GM21576 (cell line): ENCODE data around the gene MAP7D3.

Experiments
- ATAC-seq: cut with Tn5 transposase; IDR thresholded peaks from one replicate; pipeline ENCODE4 v1.9.1; 2021; ENCODE audit warnings: mild to moderate bottlenecking, moderate library complexity; ENCODE audit not compliant: unreplicated experiment

The MAP7D3 gene

GRCh38 chrX:136206916-136207315 is 44.3 kb downstream of the MAP7D3 start:
- ATAC-seq = no peak

DNA sequence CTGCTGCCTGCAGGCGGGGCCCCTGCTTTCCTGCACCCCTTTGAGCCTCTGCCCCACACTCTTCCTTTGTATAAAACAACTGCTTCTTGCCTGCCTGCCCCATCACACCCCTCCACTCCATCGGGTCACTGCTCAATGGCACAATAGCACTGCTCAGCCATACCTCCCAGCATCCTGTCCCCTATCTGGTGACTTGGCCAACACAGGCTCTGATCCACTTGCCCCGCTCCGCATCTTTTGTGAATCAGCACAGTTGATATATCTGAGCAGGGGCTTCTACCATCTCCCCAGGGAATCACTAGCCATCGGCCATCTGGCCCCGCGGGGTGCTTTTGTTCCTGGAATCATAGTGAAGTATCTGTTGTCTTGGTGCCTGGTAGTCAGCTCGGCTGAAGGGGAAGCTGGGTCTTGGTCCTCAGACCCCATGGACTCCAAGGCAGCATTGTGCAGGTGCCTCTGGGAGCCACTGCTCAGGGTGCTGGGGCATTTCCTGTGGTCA is 45.3 kb downstream of the MAP7D3 start:
- no peak for ATAC-seq

DNA sequence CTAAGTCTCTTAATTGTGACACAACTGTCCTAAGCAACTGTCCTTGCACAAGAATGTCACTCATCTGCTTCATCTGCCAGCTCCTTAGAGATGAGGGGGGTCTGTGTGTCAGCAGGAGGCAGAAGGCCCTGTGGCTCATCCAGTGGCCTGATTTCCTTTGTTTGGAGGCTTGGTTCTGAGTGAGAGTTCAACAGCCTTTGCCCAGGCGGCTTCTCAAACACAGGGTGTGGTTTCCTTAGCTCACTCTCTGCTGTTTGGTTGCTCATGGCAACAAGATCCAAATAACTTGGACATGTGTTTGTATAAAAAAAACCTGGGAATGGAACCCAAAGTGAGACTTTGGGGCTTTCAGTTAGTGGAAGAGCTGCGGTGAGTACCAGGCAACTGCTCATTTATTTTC is 46.6 kb downstream of the MAP7D3 start:
- no peak for ATAC-seq

GRCh38 chrX:136203951-136204350 is 47.2 kb downstream of the MAP7D3 start:
- no peak for ATAC-seq

DNA sequence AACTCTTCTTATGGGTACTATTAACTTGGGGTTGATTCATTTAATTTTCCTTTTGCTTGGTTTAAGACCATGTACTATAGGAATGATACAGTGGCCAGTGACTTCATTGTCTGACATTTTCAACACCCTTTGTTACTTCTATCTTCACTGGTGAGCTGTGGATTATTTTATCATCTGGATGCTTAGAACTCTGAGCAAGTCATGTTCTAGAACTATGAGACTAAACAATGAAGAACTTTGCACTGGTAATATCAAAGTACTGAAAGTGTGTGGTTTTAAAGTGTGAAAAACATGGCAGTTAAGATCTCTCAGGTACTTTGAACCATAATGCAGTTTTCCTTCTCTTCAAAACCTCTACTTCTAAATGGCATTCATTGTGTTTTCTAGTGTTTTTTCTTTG is 47.8 kb downstream of the MAP7D3 start:
- no peak for ATAC-seq

DNA sequence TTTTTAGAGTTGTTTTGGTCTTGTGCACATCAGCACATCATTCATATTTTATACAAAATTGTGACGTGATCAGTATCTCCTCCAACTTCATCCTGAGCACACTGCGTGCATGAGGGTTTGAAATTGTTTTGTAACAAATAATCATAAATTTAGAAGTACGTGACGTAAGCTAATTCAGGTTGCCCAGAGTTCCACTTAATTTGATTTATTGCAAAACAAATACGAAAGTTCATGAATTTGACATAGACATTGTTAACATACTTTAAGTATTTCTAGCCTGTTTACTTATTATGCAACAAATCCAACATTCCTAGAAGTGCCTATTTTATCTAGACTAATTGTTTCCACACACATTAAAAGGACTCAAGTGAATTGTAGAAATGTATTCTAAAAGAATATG is 48.3 kb downstream of the MAP7D3 start:
- no peak for ATAC-seq

- ATAC-seq = no peak
Observed at GRCh38 chrX:136201601-136202000, 49.6 kb downstream of the MAP7D3 start.

DNA sequence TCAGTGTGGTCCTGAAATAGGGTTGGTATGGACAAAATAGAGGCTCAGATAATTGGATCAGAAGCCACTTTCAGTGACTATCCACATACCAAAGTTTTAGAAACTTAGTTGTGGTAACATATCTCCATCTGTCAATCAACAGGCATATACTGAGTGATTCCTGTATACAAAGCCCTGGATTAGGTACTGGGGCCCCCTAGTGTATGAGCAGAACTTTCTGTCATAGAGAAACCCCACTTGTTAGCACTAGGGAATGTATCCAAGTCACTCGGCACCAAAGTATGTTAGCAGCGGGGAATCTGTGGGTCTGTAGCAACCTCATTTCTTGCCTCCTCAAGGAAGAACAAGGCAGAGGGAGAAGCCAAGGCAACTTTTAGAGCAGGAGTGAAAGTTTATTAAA is 50.7 kb downstream of the MAP7D3 start:
- ATAC-seq = no peak

DNA sequence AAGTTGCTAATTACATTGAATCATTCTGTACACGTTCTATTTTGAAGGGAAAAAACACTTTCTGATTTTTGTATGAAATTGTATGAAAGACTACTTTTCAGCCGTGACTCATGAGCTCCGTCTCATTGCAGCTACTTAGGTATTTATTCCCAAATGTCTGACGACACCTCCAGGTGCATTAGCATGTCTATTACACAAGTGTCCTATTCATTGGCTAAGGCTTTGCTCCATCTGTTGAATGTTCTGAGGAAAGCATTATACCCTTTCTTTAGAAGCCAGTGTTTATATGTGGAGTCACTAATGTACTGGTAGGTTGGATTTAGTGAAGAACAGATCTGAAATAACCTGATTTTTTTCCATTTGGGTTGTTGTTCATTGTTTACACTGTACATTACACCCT is 51.8 kb downstream of the MAP7D3 start:
- no peak for ATAC-seq

- ATAC-seq = no peak
Observed at GRCh38 chrX:136198678-136199243, 52.4 kb downstream of the MAP7D3 start.

DNA sequence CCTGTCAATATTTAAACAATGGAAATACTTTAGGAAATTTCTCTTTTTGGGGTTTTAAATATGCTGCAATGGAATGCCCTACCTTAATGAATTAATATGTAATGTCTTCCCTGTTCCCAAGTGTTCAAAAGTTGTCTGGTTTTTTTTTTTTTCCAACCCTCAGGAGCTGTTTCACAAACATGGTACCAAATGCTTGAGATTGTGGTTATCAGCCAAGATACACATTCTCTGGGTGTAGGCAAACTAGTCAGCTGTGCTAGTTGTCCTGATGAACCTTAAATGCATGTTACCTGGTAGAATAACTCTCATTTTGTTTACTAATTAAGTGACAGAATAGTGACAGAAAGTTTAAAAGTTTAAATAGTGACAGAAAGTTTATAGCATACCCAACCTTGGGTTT is 53.2 kb downstream of the MAP7D3 start:
- ATAC-seq = no peak

DNA sequence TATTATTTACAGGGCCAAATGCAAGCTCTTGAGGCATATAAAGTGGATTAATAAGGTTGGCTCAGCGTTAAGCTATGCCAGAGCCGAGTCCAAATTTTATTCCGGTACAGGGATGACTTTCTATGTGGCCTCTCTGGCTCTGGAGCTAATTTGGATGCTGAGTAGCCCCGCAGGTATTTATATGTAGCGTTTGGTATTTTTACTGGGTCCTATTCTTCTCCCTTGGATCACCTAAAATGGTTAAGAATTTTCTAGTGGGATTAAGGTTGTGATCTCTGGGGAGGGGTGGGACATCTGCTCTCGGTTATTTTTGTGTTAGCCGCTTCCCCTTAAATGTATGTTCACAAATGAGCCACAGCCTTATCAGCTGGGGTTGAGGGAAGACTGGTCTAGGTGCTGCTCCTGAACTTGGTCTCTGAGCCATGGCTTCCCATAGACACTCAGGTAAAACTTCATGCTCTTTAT is 54.5 kb downstream of the MAP7D3 start:
- no peak for ATAC-seq

DNA sequence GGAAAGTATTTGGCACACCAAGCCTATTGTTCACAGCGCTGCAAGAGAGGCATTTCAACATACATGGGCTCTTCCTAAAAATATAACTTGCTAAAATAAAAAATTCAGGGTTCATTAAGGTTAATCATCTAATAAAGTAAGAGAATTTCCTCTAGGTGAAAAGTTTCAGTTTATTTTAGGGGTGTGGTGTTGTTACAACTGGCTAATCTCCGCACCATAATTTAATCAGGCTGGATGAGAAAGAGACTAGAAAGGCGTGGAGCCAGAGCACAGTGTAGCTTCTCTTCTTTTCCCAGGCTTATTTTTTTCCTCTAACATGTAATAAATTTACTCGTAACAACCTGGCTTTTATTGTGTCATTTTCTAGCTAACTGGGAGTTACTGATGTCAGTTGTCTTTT is 56.0 kb downstream of the MAP7D3 start:
- no peak for ATAC-seq

- no peak for ATAC-seq
Observed at GRCh38 chrX:136194536-136194935, 56.7 kb downstream of the MAP7D3 start.

DNA sequence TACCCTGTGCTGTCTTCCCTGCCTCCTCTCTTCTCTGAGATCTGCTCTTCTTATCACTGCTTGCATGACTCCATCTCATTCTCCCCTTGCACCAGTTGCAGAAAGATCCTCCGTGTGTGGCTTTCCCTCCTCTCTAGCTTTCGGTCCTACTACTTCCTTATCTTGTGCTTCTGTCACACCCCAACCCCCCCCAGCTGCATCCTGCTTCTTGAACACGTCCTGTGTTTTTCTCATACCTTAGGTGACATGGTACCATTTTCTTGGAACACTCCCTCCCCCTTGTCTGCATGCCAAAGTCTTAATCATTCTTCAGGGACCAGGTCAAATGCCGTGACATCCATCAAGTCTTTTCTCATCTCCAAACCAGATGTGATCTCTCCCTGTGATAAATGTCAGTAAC is 57.4 kb downstream of the MAP7D3 start:
- no peak for ATAC-seq

GRCh38 chrX:136192839-136193414 is 58.3 kb downstream of the MAP7D3 start:
- no peak for ATAC-seq

DNA sequence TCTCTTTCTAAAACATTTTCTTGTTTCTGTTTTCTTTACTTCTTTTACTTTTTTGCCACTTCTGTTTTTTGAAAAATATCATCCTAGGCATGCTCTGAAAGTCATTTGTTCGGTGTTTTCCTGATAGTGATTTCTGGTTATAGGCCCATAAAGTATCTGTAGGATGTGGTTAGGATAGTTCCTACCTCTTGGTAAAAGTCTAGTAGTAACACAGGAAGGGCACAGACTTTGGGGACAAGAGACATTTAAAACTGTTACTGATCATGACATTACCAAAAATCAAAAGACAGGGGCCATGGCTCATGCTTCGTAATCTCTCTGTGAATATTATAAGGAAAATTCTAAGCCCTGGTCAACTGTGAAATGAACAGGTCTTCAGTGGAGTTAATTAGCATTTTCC is 59.1 kb downstream of the MAP7D3 start:
- no peak for ATAC-seq

DNA sequence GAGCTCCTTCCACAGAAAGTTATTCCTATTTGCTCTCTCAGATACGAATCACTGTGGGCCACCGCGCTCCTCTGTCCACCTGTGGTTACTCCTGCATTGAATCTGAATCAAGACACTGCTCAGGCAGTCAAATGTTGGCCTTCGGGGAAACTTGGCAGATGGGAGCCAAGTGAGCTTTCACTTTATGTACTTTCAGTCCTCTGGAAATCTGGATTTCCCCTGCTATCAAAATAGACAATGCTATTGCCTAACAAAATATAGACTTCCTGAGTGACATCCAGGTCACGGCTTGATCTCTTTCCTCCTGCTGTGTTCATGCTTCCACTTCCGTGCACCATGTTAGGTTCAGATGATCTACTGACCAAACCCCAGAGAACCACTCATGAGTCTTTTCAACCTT is 60.0 kb downstream of the MAP7D3 start:
- ATAC-seq = no peak

GRCh38 chrX:136190038-136190713 is 61.0 kb downstream of the MAP7D3 start:
- ATAC-seq = no peak

DNA sequence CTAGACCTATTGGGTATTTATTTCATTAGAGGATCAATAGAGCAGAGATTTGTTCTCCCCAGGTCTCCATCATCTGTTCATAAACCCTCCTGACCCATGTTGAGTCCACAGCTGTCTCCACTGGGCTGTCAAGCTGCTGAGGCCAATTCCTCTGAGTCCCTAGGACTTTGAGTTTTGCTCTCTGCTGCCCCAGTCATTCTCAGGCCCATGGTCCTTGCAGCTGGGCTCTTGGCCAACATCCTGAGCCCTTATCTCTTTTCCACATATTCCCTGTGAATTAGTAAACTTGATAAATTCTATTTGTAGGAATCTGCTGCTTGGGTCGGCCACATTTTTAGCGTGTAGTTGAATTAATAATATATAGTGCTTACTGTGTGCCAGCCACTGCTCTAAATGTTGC is 62.0 kb downstream of the MAP7D3 start:
- no peak for ATAC-seq

- ATAC-seq = no peak
Observed at GRCh38 chrX:136186023-136186413, 65.2 kb downstream of the MAP7D3 start.

GRCh38 chrX:136185401-136186022 is 65.7 kb downstream of the MAP7D3 start:
- no peak for ATAC-seq
